ENCODE measurements around the gene GPR37.

Gene GPR37

DNA sequence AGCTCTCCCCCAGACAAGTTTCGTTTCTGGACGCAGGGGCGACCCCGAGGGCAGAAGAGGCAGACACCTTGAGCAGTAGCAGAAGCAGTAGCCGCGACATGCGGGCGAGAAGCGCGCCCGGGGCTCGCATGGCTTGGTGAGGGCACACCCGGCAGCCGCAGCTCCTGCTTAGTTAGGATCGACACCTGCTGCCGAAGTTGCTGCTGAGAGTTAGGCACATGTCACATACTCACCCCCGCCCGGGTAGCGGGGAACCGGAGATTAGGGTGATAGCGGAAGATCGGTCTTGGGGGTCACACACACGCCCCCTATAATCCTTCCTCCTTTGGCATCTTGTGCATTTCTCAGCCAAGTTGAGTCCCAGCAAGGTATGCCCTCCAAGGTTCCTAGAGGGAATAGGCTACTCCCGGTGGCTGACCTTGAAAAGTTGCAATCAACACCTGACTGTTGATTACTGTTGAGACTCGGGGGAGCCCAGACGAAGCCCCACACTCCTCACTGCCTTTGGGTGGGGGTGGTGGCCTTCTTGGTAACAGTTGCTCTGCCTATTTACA lies 668 bp downstream of the GPR37 start:
- Histone ChIP-seq H3K36me3 (ENCODE audit: control insufficient read depth in 1 of 2, insufficient read depth in 2 of 2, low read length in 2 of 2) (no peaks in the 10 kb centered on the region), H3K4me3 (ENCODE audit: low read depth in 1 of 2, low read length in 2 of 2) (peak overlapping the region; percentile 75 to 78), H3K9me3 (ENCODE audit: control insufficient read depth in 1 of 2, low read length in 2 of 2) (no peaks in the 10 kb centered on the region), H3K27me3 (ENCODE audit: control insufficient read depth in 1 of 2, insufficient read depth in 2 of 2, low read length in 2 of 2) (peaks cover 19 to 21% of the 10 kb centered on the region in 2 donors), H3K9ac (ENCODE audit: low read depth in 1 of 2, low read length in 2 of 2) (peak overlapping the region in 1 of 2 donors; percentile 18), H3K27ac (ENCODE audit: low read depth, low read length) (no peak overlapping the region), H3K4me1 (ENCODE audit: control insufficient read depth in 1 of 2, insufficient read depth in 2 of 2, low read length in 2 of 2) (peaks cover 13 to 18% of the 10 kb centered on the region in 2 donors)

DNA sequence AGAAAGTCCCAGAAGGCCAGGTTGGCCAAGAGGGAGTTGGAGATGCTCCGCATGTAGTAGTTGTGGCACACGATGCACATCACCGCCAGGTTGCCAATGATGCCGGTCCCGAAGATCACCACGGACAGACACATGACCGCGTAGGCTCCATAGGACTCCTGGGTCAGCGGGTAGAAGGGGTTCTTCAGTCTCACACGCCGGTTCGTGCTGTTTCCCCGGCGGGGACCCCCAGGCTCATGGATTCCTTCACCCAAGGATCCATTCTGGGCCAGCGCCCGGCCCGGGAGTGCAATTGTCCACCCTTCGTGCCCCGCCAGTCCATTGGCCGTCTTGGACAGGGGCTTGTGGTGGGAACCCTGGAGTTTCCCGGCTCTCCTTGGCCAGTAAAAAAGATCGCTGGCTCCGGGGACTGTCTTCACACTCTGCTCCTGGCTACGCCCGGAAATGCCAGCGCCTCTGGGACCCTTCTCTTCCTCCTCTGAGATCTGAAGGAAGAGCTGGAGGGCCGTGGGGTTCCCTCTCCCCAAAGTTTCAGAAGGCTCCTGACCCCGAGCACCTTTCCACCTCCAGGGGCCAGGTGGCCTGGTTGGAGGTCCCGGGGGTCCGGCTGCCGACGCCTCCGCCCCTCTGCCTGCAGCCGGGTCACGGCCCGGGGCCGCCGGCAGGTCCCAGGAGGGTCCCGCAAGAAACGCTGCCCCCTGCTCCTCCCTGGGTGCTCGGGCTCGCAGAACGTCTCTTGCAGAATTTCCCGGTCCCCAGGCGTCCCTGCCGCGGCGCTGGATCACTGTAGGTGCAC lies 1.3 kb downstream of the GPR37 start:
- Histone ChIP-seq H3K4me3 (ENCODE audit: low read depth in 1 of 2, low read length in 2 of 2) (peak overlapping the region; percentile 75 to 78), H3K27me3 (ENCODE audit: control insufficient read depth in 1 of 2, insufficient read depth in 2 of 2, low read length in 2 of 2) (peaks cover 19 to 21% of the 10 kb centered on the region in 2 donors), H3K27ac (ENCODE audit: low read depth, low read length) (no peak overlapping the region), H3K9me3 (ENCODE audit: control insufficient read depth in 1 of 2, low read length in 2 of 2) (no peaks in the 10 kb centered on the region), H3K4me1 (ENCODE audit: control insufficient read depth in 1 of 2, insufficient read depth in 2 of 2, low read length in 2 of 2) (peaks cover 13 to 18% of the 10 kb centered on the region in 2 donors), H3K36me3 (ENCODE audit: control insufficient read depth in 1 of 2, insufficient read depth in 2 of 2, low read length in 2 of 2) (no peaks in the 10 kb centered on the region), H3K9ac (ENCODE audit: low read depth in 1 of 2, low read length in 2 of 2) (peak overlapping the region in 1 of 2 donors; percentile 18)

DNA sequence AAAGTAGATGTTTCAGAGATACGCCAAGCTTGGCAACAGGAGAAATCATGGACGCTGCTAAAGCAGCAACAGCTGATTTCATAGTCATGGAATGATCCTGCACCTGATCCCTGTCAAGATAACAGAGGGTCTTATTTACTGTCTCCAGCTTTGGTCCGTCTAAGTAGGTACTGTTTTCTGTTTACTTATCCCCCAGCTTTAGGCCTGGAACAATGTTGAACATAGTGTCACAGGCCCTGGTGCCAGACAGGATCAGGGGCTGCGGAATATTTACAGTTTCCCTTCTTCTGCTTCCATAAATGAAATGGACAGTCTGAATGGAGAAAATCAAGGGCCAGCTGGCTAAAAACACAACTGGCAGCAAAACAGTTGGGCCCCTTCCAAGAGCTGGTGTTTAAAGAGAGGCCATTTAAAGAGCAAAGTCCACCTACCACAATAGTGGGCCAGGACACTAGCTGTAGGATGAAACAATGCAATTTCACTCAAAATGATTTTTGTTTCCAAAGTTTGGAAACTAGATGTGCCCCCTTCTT lies 2.9 kb downstream of the GPR37 start:
- no peak overlapping the region for H3K27ac ChIP-seq (ENCODE audit: low read depth, low read length)
- peaks cover 13 to 18% of the 10 kb centered on the region in 2 donors for H3K4me1 ChIP-seq (ENCODE audit: control insufficient read depth in 1 of 2, insufficient read depth in 2 of 2, low read length in 2 of 2)
- no peak overlapping the region for H3K4me3 ChIP-seq (ENCODE audit: low read depth in 1 of 2, low read length in 2 of 2)
- H3K9ac ChIP-seq (ENCODE audit: low read depth in 1 of 2, low read length in 2 of 2), result no peak overlapping the region
- no peaks in the 10 kb centered on the region for H3K36me3 ChIP-seq (ENCODE audit: control insufficient read depth in 1 of 2, insufficient read depth in 2 of 2, low read length in 2 of 2)
- H3K27me3 ChIP-seq (ENCODE audit: control insufficient read depth in 1 of 2, insufficient read depth in 2 of 2, low read length in 2 of 2), result peaks cover 19 to 21% of the 10 kb centered on the region in 2 donors
- H3K9me3 ChIP-seq (ENCODE audit: control insufficient read depth in 1 of 2, low read length in 2 of 2), result no peaks in the 10 kb centered on the region

DNA sequence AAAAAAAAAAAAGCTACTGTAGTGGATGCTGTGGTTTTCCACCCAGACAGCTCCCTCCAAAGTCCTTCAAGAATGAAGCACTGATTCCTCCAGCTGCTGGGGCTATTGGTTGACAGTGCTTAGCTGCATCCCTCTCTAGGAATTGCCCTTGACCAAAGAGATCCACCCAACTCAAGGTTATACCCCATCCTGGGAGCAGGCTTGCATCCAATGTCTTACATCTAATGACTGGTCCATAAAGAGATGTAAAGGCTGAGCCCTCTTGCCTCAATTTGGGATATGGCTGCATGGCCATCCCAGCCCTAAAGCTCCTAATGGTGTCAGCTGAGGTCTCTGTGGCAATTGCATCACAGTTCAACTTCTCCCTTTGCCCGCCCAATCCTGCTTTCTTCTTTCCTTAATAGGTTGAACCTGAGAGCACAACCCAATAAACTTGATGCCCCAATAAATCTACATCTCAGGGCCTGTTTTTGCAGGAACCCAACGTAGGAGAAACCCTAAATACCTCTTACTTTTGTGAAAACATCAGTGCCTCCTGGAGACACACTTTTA lies 4.4 kb downstream of the GPR37 start:
- Histone ChIP-seq H3K9ac (ENCODE audit: low read depth in 1 of 2, low read length in 2 of 2) (no peak overlapping the region), H3K27me3 (ENCODE audit: control insufficient read depth in 1 of 2, insufficient read depth in 2 of 2, low read length in 2 of 2) (peaks cover 19 to 21% of the 10 kb centered on the region in 2 donors), H3K4me1 (ENCODE audit: control insufficient read depth in 1 of 2, insufficient read depth in 2 of 2, low read length in 2 of 2) (peaks cover 13 to 18% of the 10 kb centered on the region in 2 donors), H3K4me3 (ENCODE audit: low read depth in 1 of 2, low read length in 2 of 2) (no peak overlapping the region), H3K36me3 (ENCODE audit: control insufficient read depth in 1 of 2, insufficient read depth in 2 of 2, low read length in 2 of 2) (no peaks in the 10 kb centered on the region), H3K27ac (ENCODE audit: low read depth, low read length) (no peak overlapping the region), H3K9me3 (ENCODE audit: control insufficient read depth in 1 of 2, low read length in 2 of 2) (no peaks in the 10 kb centered on the region)

DNA sequence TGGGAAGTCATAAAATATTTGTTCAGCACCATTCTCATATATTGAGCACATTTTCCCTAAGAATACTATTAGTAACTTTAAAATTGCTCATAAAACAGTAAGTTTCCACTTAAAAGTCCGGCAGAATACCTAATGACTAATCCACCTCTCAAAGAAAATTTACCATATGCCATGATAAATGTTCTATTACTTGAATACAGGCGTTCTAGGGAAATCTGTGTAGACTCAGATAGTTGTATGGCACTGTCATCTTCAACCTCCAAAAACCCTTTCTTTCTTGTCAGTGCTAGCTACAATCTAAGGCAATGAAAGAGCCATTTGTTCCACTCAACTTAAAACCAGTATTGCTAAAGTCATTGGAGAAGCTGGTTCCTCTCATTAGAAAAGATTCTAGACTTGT lies 7.3 kb downstream of the GPR37 start:
- peaks cover 0 to 6% of the 10 kb centered on the region in 2 donors for H3K4me1 ChIP-seq (ENCODE audit: control insufficient read depth in 1 of 2, insufficient read depth in 2 of 2, low read length in 2 of 2)
- no peak overlapping the region for H3K27ac ChIP-seq (ENCODE audit: low read depth, low read length)
- H3K36me3 ChIP-seq (ENCODE audit: control insufficient read depth in 1 of 2, insufficient read depth in 2 of 2, low read length in 2 of 2), result no peaks in the 10 kb centered on the region
- peaks cover 0 to under 1% of the 10 kb centered on the region in 2 donors for H3K27me3 ChIP-seq (ENCODE audit: control insufficient read depth in 1 of 2, insufficient read depth in 2 of 2, low read length in 2 of 2)
- no peak overlapping the region for H3K4me3 ChIP-seq (ENCODE audit: low read depth in 1 of 2, low read length in 2 of 2)
- H3K9me3 ChIP-seq (ENCODE audit: control insufficient read depth in 1 of 2, low read length in 2 of 2), result no peaks in the 10 kb centered on the region
- H3K9ac ChIP-seq (ENCODE audit: low read depth in 1 of 2, low read length in 2 of 2), result no peak overlapping the region

DNA sequence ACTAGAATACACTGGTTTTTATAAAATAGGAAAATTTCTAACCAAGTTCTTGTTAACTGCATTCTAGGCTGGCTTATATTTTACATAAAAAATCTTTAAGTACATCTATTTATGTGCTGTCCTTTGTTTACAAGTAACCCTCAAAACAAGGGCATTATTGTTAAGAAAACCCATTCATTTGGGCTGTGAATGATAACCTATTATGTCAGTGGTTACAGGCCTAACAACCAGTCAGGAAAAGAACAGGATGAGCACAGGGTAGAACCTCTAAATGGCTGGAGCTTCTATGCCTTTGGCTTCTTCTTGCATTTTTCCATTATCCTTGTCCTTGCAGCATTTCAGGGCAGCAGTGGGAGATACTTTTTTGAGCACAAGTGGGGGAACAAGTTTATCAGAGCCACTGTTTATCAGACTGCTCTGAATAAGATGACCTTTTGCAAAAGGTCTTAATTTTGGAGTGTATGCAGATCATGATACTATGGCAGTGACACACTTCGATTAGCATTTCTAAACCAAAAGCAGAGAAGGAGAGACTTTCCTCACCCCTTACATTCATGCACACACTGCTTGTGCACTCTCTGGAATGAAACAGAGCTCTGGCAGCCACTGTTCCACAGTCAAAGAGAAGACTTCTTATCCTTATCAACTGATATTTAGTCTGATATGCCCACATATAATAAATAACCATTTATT lies 10.9 kb downstream of the GPR37 start:
- Histone ChIP-seq H3K4me3 (ENCODE audit: low read depth in 1 of 2, low read length in 2 of 2) (no peak overlapping the region), H3K9ac (ENCODE audit: low read depth in 1 of 2, low read length in 2 of 2) (no peak overlapping the region), H3K4me1 (ENCODE audit: control insufficient read depth in 1 of 2, insufficient read depth in 2 of 2, low read length in 2 of 2) (no peaks in the 10 kb centered on the region), H3K36me3 (ENCODE audit: control insufficient read depth in 1 of 2, insufficient read depth in 2 of 2, low read length in 2 of 2) (no peaks in the 10 kb centered on the region), H3K27me3 (ENCODE audit: control insufficient read depth in 1 of 2, insufficient read depth in 2 of 2, low read length in 2 of 2) (no peaks in the 10 kb centered on the region), H3K27ac (ENCODE audit: low read depth, low read length) (no peak overlapping the region), H3K9me3 (ENCODE audit: control insufficient read depth in 1 of 2, low read length in 2 of 2) (no peaks in the 10 kb centered on the region)

DNA sequence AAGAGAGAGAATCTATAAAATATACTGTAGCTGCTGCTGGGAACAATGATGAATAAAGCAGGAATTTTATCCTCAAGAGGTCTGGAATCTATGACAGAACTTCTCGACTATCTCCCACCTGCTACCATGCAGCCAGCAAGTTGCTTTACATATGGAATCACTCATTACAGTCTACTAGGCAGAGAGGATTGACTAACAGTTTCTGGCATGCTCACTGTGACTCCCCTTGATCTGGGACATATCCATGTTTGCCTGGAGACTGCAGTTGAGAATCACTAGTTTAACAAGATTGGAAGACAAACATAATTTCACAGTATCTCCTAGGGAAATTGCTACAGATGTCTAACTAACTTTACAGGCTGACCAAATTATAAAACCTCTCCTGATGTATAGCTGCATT lies 13.3 kb downstream of the GPR37 start:
- no peak overlapping the region for H3K27ac ChIP-seq (ENCODE audit: low read depth, low read length)
- H3K4me3 ChIP-seq (ENCODE audit: low read depth in 1 of 2, low read length in 2 of 2), result no peak overlapping the region
- H3K9me3 ChIP-seq (ENCODE audit: control insufficient read depth in 1 of 2, low read length in 2 of 2), result no peaks in the 10 kb centered on the region
- H3K9ac ChIP-seq (ENCODE audit: low read depth in 1 of 2, low read length in 2 of 2), result no peak overlapping the region
- no peaks in the 10 kb centered on the region for H3K36me3 ChIP-seq (ENCODE audit: control insufficient read depth in 1 of 2, insufficient read depth in 2 of 2, low read length in 2 of 2)
- no peaks in the 10 kb centered on the region for H3K27me3 ChIP-seq (ENCODE audit: control insufficient read depth in 1 of 2, insufficient read depth in 2 of 2, low read length in 2 of 2)
- no peaks in the 10 kb centered on the region for H3K4me1 ChIP-seq (ENCODE audit: control insufficient read depth in 1 of 2, insufficient read depth in 2 of 2, low read length in 2 of 2)

DNA sequence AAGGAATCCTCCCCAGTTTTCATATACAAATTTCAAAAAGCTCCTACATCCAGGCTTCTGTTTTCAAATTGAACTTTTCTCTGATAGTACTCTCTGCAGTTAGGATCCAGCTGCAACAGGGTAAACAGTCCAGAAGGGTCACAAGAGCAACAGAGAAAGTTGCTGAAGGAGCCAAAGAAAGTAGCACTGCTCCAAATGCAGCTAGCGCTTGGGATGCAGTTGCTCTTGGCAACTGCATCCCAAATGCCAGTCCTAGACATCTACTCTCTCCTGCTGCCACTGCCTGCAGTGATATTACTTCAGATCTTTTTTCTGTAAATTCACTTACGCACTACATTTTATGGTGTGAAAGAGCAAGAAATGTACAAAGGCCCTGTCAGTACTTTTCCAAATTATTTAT lies 14.6 kb downstream of the GPR37 start:
- Histone ChIP-seq H3K9ac (ENCODE audit: low read depth in 1 of 2, low read length in 2 of 2) (no peak overlapping the region), H3K36me3 (ENCODE audit: control insufficient read depth in 1 of 2, insufficient read depth in 2 of 2, low read length in 2 of 2) (no peaks in the 10 kb centered on the region), H3K27ac (ENCODE audit: low read depth, low read length) (no peak overlapping the region), H3K4me1 (ENCODE audit: control insufficient read depth in 1 of 2, insufficient read depth in 2 of 2, low read length in 2 of 2) (no peaks in the 10 kb centered on the region), H3K27me3 (ENCODE audit: control insufficient read depth in 1 of 2, insufficient read depth in 2 of 2, low read length in 2 of 2) (no peaks in the 10 kb centered on the region), H3K9me3 (ENCODE audit: control insufficient read depth in 1 of 2, low read length in 2 of 2) (no peaks in the 10 kb centered on the region), H3K4me3 (ENCODE audit: low read depth in 1 of 2, low read length in 2 of 2) (no peak overlapping the region)

DNA sequence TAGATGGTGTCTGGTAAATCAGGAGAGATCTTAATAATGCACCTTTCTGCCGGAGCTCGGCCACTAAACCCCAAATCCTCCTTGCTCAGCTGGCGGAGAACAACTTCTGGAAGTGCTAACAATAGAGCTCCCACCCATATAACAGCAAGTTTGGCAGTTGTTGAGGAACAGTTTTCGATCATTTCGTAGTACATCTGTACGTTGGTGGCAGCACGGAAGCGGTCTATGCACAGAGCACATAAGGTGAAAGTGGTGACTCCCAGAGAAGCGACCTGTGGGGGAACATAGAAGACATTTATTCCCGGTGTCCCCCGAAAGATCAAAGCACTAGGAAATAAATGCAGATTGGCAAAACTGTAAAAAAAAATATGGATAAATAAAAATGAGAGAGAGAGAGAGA lies 18.5 kb downstream of the GPR37 start:
- Histone ChIP-seq H3K9me3 (ENCODE audit: control insufficient read depth in 1 of 2, low read length in 2 of 2) (no peaks in the 10 kb centered on the region), H3K4me1 (ENCODE audit: control insufficient read depth in 1 of 2, insufficient read depth in 2 of 2, low read length in 2 of 2) (no peaks in the 10 kb centered on the region), H3K27me3 (ENCODE audit: control insufficient read depth in 1 of 2, insufficient read depth in 2 of 2, low read length in 2 of 2) (no peaks in the 10 kb centered on the region), H3K9ac (ENCODE audit: low read depth in 1 of 2, low read length in 2 of 2) (no peak overlapping the region), H3K27ac (ENCODE audit: low read depth, low read length) (no peak overlapping the region), H3K4me3 (ENCODE audit: low read depth in 1 of 2, low read length in 2 of 2) (no peak overlapping the region), H3K36me3 (ENCODE audit: control insufficient read depth in 1 of 2, insufficient read depth in 2 of 2, low read length in 2 of 2) (no peaks in the 10 kb centered on the region)

DNA sequence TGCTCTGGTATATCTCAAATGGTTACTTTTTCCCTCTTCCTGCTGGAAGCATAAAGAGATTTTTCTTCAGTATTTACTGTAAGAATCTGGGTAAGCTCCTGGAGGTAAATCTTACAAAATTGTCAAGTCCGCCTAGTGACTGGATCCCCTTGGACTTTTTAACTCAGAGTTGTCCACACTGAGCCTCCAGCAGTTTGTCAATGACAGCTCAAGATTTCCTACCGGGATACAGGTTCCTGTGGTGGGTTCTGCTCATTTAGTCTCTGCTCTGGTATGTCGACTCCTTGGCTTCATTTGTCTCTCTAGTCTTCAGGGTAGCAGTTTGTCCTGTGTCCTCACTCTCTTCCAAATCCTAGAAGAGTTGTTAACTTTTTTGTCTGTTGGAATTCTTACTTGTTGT lies 27.0 kb downstream of the GPR37 start:
- H3K4me3 ChIP-seq (ENCODE audit: low read depth in 1 of 2, low read length in 2 of 2), result no peak overlapping the region
- H3K36me3 ChIP-seq (ENCODE audit: control insufficient read depth in 1 of 2, insufficient read depth in 2 of 2, low read length in 2 of 2), result no peaks in the 10 kb centered on the region
- no peak overlapping the region for H3K27ac ChIP-seq (ENCODE audit: low read depth, low read length)
- no peaks in the 10 kb centered on the region for H3K4me1 ChIP-seq (ENCODE audit: control insufficient read depth in 1 of 2, insufficient read depth in 2 of 2, low read length in 2 of 2)
- H3K9ac ChIP-seq (ENCODE audit: low read depth in 1 of 2, low read length in 2 of 2), result no peak overlapping the region
- no peaks in the 10 kb centered on the region for H3K9me3 ChIP-seq (ENCODE audit: control insufficient read depth in 1 of 2, low read length in 2 of 2)
- H3K27me3 ChIP-seq (ENCODE audit: control insufficient read depth in 1 of 2, insufficient read depth in 2 of 2, low read length in 2 of 2), result no peaks in the 10 kb centered on the region
